Measurements from ENCODE around the gene MFSD6.

GRCh38 chr2:190504912-190505311 is 96.8 kb downstream of the MFSD6 start:
- TF ChIP-seq, protein P1, sequence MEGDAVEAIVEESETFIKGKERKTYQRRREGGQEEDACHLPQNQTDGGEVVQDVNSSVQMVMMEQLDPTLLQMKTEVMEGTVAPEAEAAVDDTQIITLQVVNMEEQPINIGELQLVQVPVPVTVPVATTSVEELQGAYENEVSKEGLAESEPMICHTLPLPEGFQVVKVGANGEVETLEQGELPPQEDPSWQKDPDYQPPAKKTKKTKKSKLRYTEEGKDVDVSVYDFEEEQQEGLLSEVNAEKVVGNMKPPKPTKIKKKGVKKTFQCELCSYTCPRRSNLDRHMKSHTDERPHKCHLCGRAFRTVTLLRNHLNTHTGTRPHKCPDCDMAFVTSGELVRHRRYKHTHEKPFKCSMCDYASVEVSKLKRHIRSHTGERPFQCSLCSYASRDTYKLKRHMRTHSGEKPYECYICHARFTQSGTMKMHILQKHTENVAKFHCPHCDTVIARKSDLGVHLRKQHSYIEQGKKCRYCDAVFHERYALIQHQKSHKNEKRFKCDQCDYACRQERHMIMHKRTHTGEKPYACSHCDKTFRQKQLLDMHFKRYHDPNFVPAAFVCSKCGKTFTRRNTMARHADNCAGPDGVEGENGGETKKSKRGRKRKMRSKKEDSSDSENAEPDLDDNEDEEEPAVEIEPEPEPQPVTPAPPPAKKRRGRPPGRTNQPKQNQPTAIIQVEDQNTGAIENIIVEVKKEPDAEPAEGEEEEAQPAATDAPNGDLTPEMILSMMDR (IDR thresholded peaks at IDR 0.05): no peak
- no peak for TF ChIP-seq EZH2phosphoT487 (IDR thresholded peaks at IDR 0.05)
